ENCODE data around the gene CACNA1S. TPM values are rescaled to one million over a fixed set of nuclear protein-coding genes. Genes with fewer than 3 reads are reported as not detected.

Gene CACNA1S
- total RNA-seq, 1 experiment from 2014 or later, result not detected

DNA sequence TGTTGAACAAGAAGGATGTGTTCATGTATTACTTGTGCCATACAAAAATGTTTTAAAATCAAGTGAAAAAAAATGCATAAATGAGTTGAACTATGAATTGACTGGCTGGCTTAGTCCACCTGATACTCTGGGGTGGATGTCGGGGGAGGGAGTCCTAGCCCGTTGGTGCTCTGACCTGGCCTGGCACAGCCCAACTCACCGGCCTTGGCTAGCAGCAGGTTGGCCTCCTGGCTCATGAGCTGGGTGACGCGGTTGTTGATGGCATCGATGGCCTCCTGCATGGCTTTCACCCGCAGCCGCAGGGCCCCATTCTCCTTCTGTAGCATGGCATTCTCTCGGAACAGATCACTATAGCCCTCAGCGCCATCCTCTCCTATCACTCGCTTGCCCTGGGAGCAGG is 110.3 kb downstream of the CACNA1S start:
- H3T11ph ChIP-seq (ENCODE audit: low read length), result no peak overlapping the region
- H3K23me2 ChIP-seq (ENCODE audit: insufficient read length, low read depth, low read length, poor library complexity, severe bottlenecking), result no peaks in the 10 kb centered on the region
- no peaks in the 10 kb centered on the region for H3K9me3 Mint-ChIP-seq
- no peaks in the 10 kb centered on the region for H3K4me1 ChIP-seq (ENCODE audit: insufficient read depth, low read length)
- no peak overlapping the region for H2BK15ac ChIP-seq (ENCODE audit: low read depth, low read length)
- H3K79me2 ChIP-seq (ENCODE audit: insufficient read depth, low read length), result no peaks in the 10 kb centered on the region
- no peak overlapping the region for H4K8ac ChIP-seq (replicated peaks; ENCODE audit: insufficient read length, low read depth, low read length)
- no peak overlapping the region for H3K27ac ChIP-seq (ENCODE audit: insufficient read length, low read depth, low read length)
- no peaks in the 10 kb centered on the region for H3K9me3 ChIP-seq (ENCODE audit: control insufficient read depth, low read depth, low read length)
- no peak overlapping the region for H2BK12ac ChIP-seq (ENCODE audit: insufficient read length, low read depth, low read length)
- no peaks in the 10 kb centered on the region for H3K27me3 ChIP-seq (ENCODE audit: insufficient read depth, low read length)
- H2AK5ac ChIP-seq (ENCODE audit: insufficient read length, low read length), result no peak overlapping the region
- no peak overlapping the region for H3K4ac ChIP-seq (ENCODE audit: low read depth, low read length)
- no peak overlapping the region for H3K56ac ChIP-seq (ENCODE audit: insufficient read length, low read depth, low read length)
- no peak overlapping the region for H3K14ac ChIP-seq (ENCODE audit: insufficient read depth, low read length)
- H3K4me2 ChIP-seq (ENCODE audit: insufficient read depth, insufficient read length, low read length), result no peak overlapping the region
- no peaks in the 10 kb centered on the region for H3K27me3 Mint-ChIP-seq (ENCODE audit: low read depth)
- no CpG with 5 or more reads among the region's 11 CpGs for WGBS (ENCODE audit: extremely low coverage, insufficient read length, low lambda C conversion rate)
- no peak overlapping the region for H3K27ac Mint-ChIP-seq
- H3K9ac ChIP-seq (ENCODE audit: extremely low read depth, insufficient read length, low read length), result no peak overlapping the region
- peaks cover 2 to 25% (median 24%) of the 10 kb centered on the region in 3 experiments for H3K36me3 Mint-ChIP-seq (ENCODE audit: insufficient read depth in 1 of 3, low read depth in 3 of 3)
- no peak overlapping the region for H4K5ac ChIP-seq (ENCODE audit: insufficient read length, low read depth, low read length)
- H2BK120ac ChIP-seq (ENCODE audit: low read depth, low read length, poor library complexity, severe bottlenecking), result no peak overlapping the region
- no peaks in the 10 kb centered on the region for H3K79me1 ChIP-seq (ENCODE audit: insufficient read depth, low read depth, low read length, poor library complexity, severe bottlenecking)
- H4K20me1 ChIP-seq (ENCODE audit: control insufficient read depth, insufficient read depth, insufficient read length), result no peaks in the 10 kb centered on the region
- H3K4me3 Mint-ChIP-seq, result no peak overlapping the region
- H2BK20ac ChIP-seq (ENCODE audit: low read depth, low read length, poor library complexity, severe bottlenecking), result no peak overlapping the region
- TF ChIP-seq, protein P1, sequence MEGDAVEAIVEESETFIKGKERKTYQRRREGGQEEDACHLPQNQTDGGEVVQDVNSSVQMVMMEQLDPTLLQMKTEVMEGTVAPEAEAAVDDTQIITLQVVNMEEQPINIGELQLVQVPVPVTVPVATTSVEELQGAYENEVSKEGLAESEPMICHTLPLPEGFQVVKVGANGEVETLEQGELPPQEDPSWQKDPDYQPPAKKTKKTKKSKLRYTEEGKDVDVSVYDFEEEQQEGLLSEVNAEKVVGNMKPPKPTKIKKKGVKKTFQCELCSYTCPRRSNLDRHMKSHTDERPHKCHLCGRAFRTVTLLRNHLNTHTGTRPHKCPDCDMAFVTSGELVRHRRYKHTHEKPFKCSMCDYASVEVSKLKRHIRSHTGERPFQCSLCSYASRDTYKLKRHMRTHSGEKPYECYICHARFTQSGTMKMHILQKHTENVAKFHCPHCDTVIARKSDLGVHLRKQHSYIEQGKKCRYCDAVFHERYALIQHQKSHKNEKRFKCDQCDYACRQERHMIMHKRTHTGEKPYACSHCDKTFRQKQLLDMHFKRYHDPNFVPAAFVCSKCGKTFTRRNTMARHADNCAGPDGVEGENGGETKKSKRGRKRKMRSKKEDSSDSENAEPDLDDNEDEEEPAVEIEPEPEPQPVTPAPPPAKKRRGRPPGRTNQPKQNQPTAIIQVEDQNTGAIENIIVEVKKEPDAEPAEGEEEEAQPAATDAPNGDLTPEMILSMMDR (conservative IDR thresholded peaks at IDR 0.05), result no peak
- no peak overlapping the region for H3K23ac ChIP-seq (ENCODE audit: insufficient read length, low read depth, low read length)
- H3K4me1 Mint-ChIP-seq, result no peaks in the 10 kb centered on the region
- no peak overlapping the region for H4K91ac ChIP-seq (ENCODE audit: insufficient read length, low read depth, low read length)
- no peak overlapping the region for H2AFZ ChIP-seq (ENCODE audit: low read length)
- no peak overlapping the region for H3K18ac ChIP-seq (ENCODE audit: insufficient read length, low read depth, low read length)
- no peak overlapping the region for H2BK5ac ChIP-seq (ENCODE audit: insufficient read length, low read length)
- DNase-seq, result no peak

Measured in H9 (cell line).